Natural killer cell treated with Interleukin-12 subunit alpha and Interleukin-12 subunit beta and Interleukin-15 and Interleukin-18, amount 100 ng/mL, for 72 hours (primary cell): Measurements from ENCODE around the gene PAX8. TPM values are rescaled to one million over a fixed set of nuclear protein-coding genes. Genes with fewer than 3 reads are reported as not detected.

Source experiments
- ATAC-seq, 2 donors: fragments of 150-1000 bp; cut with Tn5 transposase in 1 of 2; sonication (Bioruptor Pico), chemical (Tn5 transposase) in 1 of 2; 2 replicates each; pipeline ENCODE4 v1.10.0; 2021
- DNase-seq: peaks from one replicate; pipeline ENCODE4 v3.0.0; 2022; ENCODE audit warnings: low spot score
- H3K27ac Mint-ChIP-seq, 2 donors: 1 replicate in 1 of 2; 2 replicates in 1 of 2; pipeline ENCODE4 v1.8.0; 2022; ENCODE audit warnings: mixed read lengths in 2 of 2, mild to moderate bottlenecking in 1 of 2, moderate library complexity in 1 of 2
- H3K27me3 Mint-ChIP-seq, 2 donors: 1 replicate in 1 of 2; 2 replicates in 1 of 2; pipeline ENCODE4 v1.8.0; 2022; ENCODE audit warnings: mixed read lengths in 2 of 2
- H3K36me3 Mint-ChIP-seq: one replicate; pipeline ENCODE4 v1.8.0; 2022; ENCODE audit warnings: mixed read lengths
- H3K4me1 Mint-ChIP-seq, 2 donors: 1 replicate in 1 of 2; 2 replicates in 1 of 2; pipeline ENCODE4 v1.8.0; 2022; ENCODE audit warnings: low read depth in 2 of 2, mixed read lengths in 2 of 2, mild to moderate bottlenecking in 1 of 2
- H3K4me3 Mint-ChIP-seq: one replicate; pipeline ENCODE4 v1.8.0; 2022; ENCODE audit warnings: mixed read lengths
- H3K9me3 Mint-ChIP-seq: 2 replicates; pipeline ENCODE4 v1.8.0; 2022; ENCODE audit warnings: mixed read lengths
- total RNA-seq, 2 donors: library from RNA; stranded (reverse); gene quantifications; one replicate each; pipeline ENCODE4 v1.2.3, GENCODE V29; 2022

Gene PAX8
- total RNA-seq, 2 donors from 2014 or later: 0.64 to 1.8 TPM

- Mint-ChIP-seq H3K27me3 (no peaks in the 10 kb centered on the region), H3K36me3 (no peaks in the 10 kb centered on the region), H3K27ac (peak overlapping the region in 1 of 2 donors; percentile 6), H3K9me3 (no peaks in the 10 kb centered on the region), H3K4me3 (no peak overlapping the region), H3K4me1 (peaks cover 14 to 24% of the 10 kb centered on the region in 2 donors)
- ATAC-seq: no peak
- no peak for DNase-seq
Observed at GRCh38 chr2:113213061-113213930, 65.4 kb downstream of the PAX8 start.

DNA sequence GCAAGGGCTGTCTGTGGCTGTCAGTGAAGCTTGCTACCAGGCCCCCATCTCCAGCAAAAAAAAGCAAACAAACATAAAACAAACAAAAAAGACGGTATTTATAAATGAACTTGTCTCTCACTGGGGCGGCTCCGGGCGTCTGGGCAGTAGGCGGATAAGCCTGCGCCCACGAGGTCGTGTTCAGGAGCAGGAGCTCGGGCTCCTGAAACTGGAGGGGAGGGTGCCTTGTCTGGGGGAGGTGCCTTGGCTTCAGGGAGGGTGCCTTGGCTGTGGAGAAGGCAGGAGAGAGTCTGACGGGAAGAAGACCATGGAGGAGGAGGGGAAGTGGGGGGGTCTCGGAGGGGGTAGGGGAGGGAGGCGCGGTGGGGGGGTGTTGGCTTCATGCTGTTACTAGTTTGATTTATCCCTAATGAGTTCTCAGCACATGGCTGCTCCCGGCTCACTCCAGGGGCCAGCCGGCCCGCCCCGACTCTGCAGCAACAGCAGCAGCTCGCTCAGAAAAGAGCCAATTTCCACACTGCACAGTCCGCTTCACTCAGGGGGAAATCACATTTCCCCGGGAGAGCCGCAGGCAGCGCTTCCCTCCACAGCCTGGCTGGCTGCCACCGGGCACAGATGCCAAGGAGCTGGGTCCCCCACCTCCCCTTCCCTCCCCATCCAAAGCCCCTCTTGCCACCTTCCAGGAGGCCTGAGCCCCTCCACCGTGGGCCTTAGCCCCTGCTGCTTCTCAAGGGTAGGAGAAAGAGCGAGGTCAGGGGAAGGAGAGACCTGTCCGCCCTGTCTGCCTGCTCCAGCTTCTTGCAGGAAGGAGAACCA, 66.3 kb downstream of the PAX8 start:
- Mint-ChIP-seq H3K4me3 (no peak overlapping the region), H3K9me3 (no peaks in the 10 kb centered on the region), H3K4me1 (peaks cover 6 to 22% of the 10 kb centered on the region in 2 donors), H3K27me3 (no peaks in the 10 kb centered on the region), H3K27ac (peak overlapping the region in 1 of 2 donors; percentile 6), H3K36me3 (no peaks in the 10 kb centered on the region)
- ATAC-seq (no peak), DNase-seq (no peak)

- H3K9me3 Mint-ChIP-seq: no peaks in the 10 kb centered on the region
- H3K27ac Mint-ChIP-seq: no peak overlapping the region
- H3K4me3 Mint-ChIP-seq: no peak overlapping the region
- H3K27me3 Mint-ChIP-seq: no peaks in the 10 kb centered on the region
- no peaks in the 10 kb centered on the region for H3K36me3 Mint-ChIP-seq
- DNase-seq (no peak), ATAC-seq (no peak)
- peaks cover under 1 to 12% of the 10 kb centered on the region in 2 donors for H3K4me1 Mint-ChIP-seq
Observed at GRCh38 chr2:113211226-113212105, 67.3 kb downstream of the PAX8 start.

DNA sequence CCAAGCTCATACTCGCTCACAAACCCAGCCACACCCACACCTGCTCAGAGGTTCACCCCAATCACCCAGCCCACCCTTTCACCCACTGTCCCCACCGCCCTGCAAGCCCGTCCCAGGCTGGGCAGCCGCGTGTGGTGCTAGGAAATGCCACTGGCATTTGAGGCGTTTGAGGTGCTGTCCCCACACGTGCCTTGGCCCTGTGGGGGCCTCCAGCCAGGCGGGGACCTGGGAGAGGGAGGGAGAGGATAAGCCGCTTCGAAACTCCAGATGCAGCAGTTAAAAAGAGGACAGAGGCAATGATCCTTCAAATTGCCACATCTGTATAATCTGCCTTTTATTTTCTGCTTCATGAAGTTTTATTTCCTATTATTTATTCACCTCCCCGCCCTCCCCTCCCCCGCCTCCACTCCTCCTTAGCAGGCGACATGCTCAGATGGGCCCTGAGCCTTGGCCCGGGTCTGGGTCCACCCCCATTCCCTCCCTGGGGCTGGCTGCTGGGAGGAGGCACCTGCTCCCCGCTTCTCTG, 69.0 kb downstream of the PAX8 start:
- no peak for ATAC-seq
- no peak for DNase-seq
- Mint-ChIP-seq H3K36me3 (no peaks in the 10 kb centered on the region), H3K27ac (no peak overlapping the region), H3K4me1 (peaks cover 9 to 15% of the 10 kb centered on the region in 2 donors), H3K4me3 (no peak overlapping the region), H3K9me3 (no peaks in the 10 kb centered on the region), H3K27me3 (no peaks in the 10 kb centered on the region)

DNA sequence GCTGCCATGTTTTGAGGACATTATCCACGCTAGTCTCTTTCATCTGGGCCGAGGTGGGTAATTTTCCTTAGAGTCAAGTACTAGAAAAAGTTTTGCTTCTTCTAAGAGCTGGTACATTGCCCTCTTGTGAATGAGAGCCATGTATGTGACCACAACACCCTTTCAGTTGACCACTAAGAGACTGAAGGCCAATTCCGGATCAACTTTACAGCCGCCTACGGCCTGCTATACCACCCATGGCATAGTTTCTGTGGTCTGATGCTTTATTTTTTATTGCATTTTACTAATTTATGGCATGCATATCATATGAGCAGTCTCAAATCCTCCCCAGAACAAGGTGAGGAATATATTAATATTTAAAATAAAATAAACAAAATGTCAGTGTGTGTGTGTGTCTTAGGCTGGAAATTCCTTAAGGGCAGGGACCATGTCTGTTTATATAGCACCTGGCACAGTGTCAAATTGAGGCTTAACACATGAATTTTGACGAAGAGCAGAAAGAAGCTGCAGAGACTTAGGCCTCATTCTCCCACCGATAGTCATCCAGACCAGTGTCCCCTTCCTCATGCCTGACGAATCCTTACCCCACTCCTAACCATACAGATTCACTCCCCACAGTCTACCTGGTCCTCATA, 69.6 kb downstream of the PAX8 start:
- ATAC-seq (no peak), DNase-seq (no peak)
- no peaks in the 10 kb centered on the region for H3K36me3 Mint-ChIP-seq
- no peaks in the 10 kb centered on the region for H3K27me3 Mint-ChIP-seq
- no peak overlapping the region for H3K4me3 Mint-ChIP-seq
- no peaks in the 10 kb centered on the region for H3K9me3 Mint-ChIP-seq
- no peak overlapping the region for H3K27ac Mint-ChIP-seq
- peaks cover 10 to 17% of the 10 kb centered on the region in 2 donors for H3K4me1 Mint-ChIP-seq

- Mint-ChIP-seq H3K4me3 (no peak overlapping the region), H3K27ac (no peak overlapping the region), H3K9me3 (no peaks in the 10 kb centered on the region), H3K27me3 (no peaks in the 10 kb centered on the region), H3K4me1 (peaks cover 15 to 21% of the 10 kb centered on the region in 2 donors), H3K36me3 (no peaks in the 10 kb centered on the region)
- no peak for ATAC-seq
- no peak for DNase-seq
Observed at GRCh38 chr2:113208396-113208795, 70.3 kb downstream of the PAX8 start.

- Mint-ChIP-seq H3K9me3 (no peaks in the 10 kb centered on the region), H3K36me3 (no peaks in the 10 kb centered on the region), H3K27ac (peak overlapping the region in 1 of 2 donors; percentile 32), H3K27me3 (no peaks in the 10 kb centered on the region), H3K4me1 (peaks cover 21 to 27% of the 10 kb centered on the region in 2 donors), H3K4me3 (no peak overlapping the region)
- no peak for ATAC-seq
- DNase-seq: no peak
Observed at GRCh38 chr2:113207021-113207420, 71.7 kb downstream of the PAX8 start.

DNA sequence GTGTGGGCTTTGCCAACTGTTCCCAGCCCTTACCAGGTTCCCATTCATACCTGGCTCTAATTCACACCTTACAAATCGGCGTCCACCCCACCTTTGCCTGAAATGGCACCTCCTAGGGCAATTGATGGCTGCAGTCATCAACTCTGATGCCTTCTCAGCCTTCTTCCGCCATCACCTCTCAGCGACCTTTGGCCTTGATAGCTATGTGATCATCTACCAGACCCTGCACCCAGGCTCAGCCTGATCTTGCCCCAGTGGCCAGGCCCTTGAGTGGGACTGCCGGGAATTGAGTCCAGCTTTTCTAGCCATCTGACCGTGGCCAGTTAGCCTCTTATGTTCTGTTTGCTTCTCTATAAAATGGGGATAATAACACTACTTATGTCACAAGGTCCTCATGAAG, 72.5 kb downstream of the PAX8 start:
- no peak overlapping the region for H3K4me3 Mint-ChIP-seq
- peaks cover 21 to 27% of the 10 kb centered on the region in 2 donors for H3K4me1 Mint-ChIP-seq
- no peaks in the 10 kb centered on the region for H3K27me3 Mint-ChIP-seq
- ATAC-seq (no peak), DNase-seq (no peak)
- no peaks in the 10 kb centered on the region for H3K9me3 Mint-ChIP-seq
- H3K36me3 Mint-ChIP-seq: no peaks in the 10 kb centered on the region
- H3K27ac Mint-ChIP-seq: peak overlapping the region; percentile 32 to 79

- ATAC-seq (peak; percentile 74 to 77), DNase-seq (no peak)
- H3K9me3 Mint-ChIP-seq: no peaks in the 10 kb centered on the region
- peak overlapping the region; percentile 29 to 54 for H3K27ac Mint-ChIP-seq
- no peaks in the 10 kb centered on the region for H3K27me3 Mint-ChIP-seq
- no peaks in the 10 kb centered on the region for H3K36me3 Mint-ChIP-seq
- no peak overlapping the region for H3K4me3 Mint-ChIP-seq
- peaks cover 21 to 26% of the 10 kb centered on the region in 2 donors for H3K4me1 Mint-ChIP-seq
Observed at GRCh38 chr2:113203901-113204519, 74.7 kb downstream of the PAX8 start.

GRCh38 chr2:113203217-113203530, 75.5 kb downstream of the PAX8 start:
- ATAC-seq: no peak
- Mint-ChIP-seq H3K4me1 (peaks cover 21 to 24% of the 10 kb centered on the region in 2 donors), H3K27me3 (no peaks in the 10 kb centered on the region), H3K4me3 (no peak overlapping the region), H3K27ac (peak overlapping the region in 1 of 2 donors; percentile 31), H3K9me3 (no peaks in the 10 kb centered on the region), H3K36me3 (no peaks in the 10 kb centered on the region)
- DNase-seq: no peak

DNA sequence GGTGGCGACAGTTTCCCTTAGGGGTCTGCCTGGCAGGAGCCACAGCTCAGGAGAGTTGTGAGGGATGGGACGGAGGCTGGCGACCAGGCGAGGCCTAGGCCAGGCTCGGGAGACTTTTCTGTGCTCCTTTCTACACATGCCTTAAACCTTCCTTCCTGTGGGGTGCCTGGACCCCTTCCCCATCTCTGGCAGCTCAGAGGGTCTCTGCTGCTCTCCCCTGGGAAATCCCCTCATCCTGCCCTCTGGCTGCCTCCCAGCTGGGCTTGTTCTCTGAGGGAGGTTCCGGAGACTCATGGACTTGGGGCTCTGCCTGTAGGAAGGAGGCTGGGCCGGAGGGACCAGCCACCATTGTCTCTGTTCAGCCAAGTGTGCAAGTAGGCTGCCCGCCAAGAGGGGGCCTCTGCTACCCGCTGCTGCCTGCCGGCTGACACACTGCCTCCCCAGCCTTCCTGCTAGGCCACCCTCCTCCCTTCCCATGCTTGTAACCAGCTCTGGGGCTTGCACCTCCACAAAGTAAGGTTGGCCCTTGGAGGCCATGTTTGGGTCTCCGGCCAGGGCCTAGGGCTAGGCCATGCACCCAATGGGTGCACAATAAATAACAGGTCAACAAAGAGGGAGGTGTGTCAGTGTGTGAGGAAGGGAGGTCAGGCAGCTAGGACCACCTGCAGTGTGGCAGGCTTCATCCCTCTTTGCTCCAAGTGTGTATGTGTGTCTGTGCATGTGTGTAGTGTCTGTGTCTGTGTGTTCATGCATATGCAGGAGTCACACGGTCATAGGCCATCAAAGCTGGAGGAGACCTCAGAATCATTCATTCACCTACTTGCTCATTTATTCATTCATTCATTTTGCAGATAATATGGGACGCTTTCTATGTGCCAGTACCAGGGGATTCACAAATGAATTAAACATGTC, 76.2 kb downstream of the PAX8 start:
- H3K36me3 Mint-ChIP-seq: no peaks in the 10 kb centered on the region
- peaks cover 21% of the 10 kb centered on the region in 2 donors for H3K4me1 Mint-ChIP-seq
- H3K4me3 Mint-ChIP-seq: no peak overlapping the region

More for the DNA sequence above, 76.2 kb downstream of the PAX8 start:
- Mint-ChIP-seq H3K27ac (peak overlapping the region in 1 of 2 donors; percentile 31), H3K27me3 (no peaks in the 10 kb centered on the region), H3K9me3 (no peaks in the 10 kb centered on the region)
- DNase-seq (no peak), ATAC-seq (no peak)
